ENCODE data around the gene TGFBR1.

TGFBR1 gene

GRCh38 chr9:99201603-99202002, 96.7 kb downstream of the TGFBR1 start:
- Histone ChIP-seq H3K9ac (ENCODE audit: low read length) (no peak overlapping the region), H3K4me3 (ENCODE audit: low read depth in 1 of 2, low read length in 2 of 2) (no peak overlapping the region), H3K4me1 (ENCODE audit: insufficient read depth, low read length) (no peaks in the 10 kb centered on the region), H3K9me3 (ENCODE audit: low read length) (no peaks in the 10 kb centered on the region), H3K27me3 (ENCODE audit: control insufficient read depth in 1 of 2, insufficient read depth in 2 of 2, low read length in 2 of 2) (no peaks in the 10 kb centered on the region), H3K36me3 (ENCODE audit: insufficient read depth, low read length) (no peaks in the 10 kb centered on the region), H3K27ac (ENCODE audit: low read depth, low read length) (no peak overlapping the region)

All from muscle layer of colon (tissue), 2 donors.